Mesodermal cell (in vitro differentiated cells): ENCODE results near the gene IFTAP.
"Not testable (repeated sequence)": the region's sequence is repeated elsewhere in the genome, so short reads cannot be mapped to it uniquely, and the experiment has no call there.

Experiments
- H3K27ac ChIP-seq: 2 replicates; pipeline ENCODE4 v1.7.0; 2013; ENCODE audit warnings: mild to moderate bottlenecking, low read depth, low read length, moderate library complexity; ENCODE audit not compliant: severe bottlenecking
- H3K36me3 ChIP-seq: 2 replicates; pipeline ENCODE4 v1.7.1; 2013; ENCODE audit warnings: mild to moderate bottlenecking, low read length, moderate library complexity; ENCODE audit not compliant: control insufficient read depth, insufficient read depth
- H3K4me1 ChIP-seq: one replicate; pipeline ENCODE4 v1.7.1; 2013; ENCODE audit warnings: mild to moderate bottlenecking, low read length; ENCODE audit not compliant: insufficient read depth, control insufficient read depth, poor library complexity, severe bottlenecking
- H3K4me3 ChIP-seq: 2 replicates; pipeline ENCODE4 v1.7.0; 2013; ENCODE audit warnings: low read length, control low read depth, mild to moderate bottlenecking; ENCODE audit not compliant: insufficient read depth, poor library complexity, severe bottlenecking; ENCODE audit errors: extremely low read depth
- H3K9me3 ChIP-seq: 2 replicates; pipeline ENCODE4 v1.7.1; 2013; ENCODE audit warnings: mild to moderate bottlenecking, low read length, moderate library complexity; ENCODE audit not compliant: control insufficient read depth
- WGBS, 2 experiments: methylation state at CpG; one replicate each; pipeline ENCODE4 v1.1.5; 2013; ENCODE audit warnings: missing lambda C conversion rate in 2 of 2; ENCODE audit not compliant: insufficient coverage in 2 of 2; 5-methylcytosine and 5-hydroxymethylcytosine counted together

IFTAP gene

GRCh38 chr11:36657610-36658267 lies 63.4 kb downstream of the IFTAP start:
- Histone ChIP-seq H3K9me3 (no peaks in the 10 kb centered on the region), H3K4me3 (no peak overlapping the region), H3K36me3 (no peaks in the 10 kb centered on the region), H3K4me1 (no peaks in the 10 kb centered on the region), H3K27ac (no peak overlapping the region)
- WGBS, 2 experiments = 84 to 89% methylated on average over 3 to 4 of the region's 6 CpGs

GRCh38 chr11:36661359-36661758 lies 67.1 kb downstream of the IFTAP start:
- not testable (repeated sequence) for H3K4me3 ChIP-seq, H3K27ac ChIP-seq, H3K4me1 ChIP-seq, H3K36me3 ChIP-seq, H3K9me3 ChIP-seq
- 94% methylated on average over 2 of the region's 2 CpGs; no CpG with 5 or more reads in 1 of the 2 experiments for WGBS, 2 experiments

- H3K27ac ChIP-seq = no peak overlapping the region
- no peak overlapping the region for H3K4me3 ChIP-seq
- 77 to 92% methylated on average over 1 to 2 of the region's 5 CpGs for WGBS, 2 experiments
- H3K4me1 ChIP-seq = no peaks in the 10 kb centered on the region
- no peaks in the 10 kb centered on the region for H3K36me3 ChIP-seq
- H3K9me3 ChIP-seq = peaks cover 9% of the 10 kb centered on the region
Measured at GRCh38 chr11:36672815-36673450, 78.6 kb downstream of the IFTAP start.

DNA sequence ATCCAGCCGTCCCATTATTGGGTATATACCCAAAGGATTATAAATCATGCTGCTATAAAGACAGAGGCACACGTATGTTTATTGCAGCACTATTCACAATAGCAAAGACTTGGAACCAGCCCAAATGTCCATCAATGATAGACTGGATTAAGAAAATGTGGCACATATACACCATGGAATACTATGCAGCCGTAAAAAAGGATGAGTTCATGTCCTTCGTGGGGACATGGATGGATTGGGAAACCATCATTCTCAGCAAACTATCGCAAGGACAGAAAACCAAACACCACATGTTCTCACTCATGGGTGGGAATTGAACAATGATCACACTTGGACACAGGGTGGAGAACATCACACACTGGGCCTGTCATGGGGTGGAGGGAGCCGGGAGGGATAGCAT lies 85.2 kb downstream of the IFTAP start:
- H3K27ac ChIP-seq, H3K9me3 ChIP-seq, H3K4me1 ChIP-seq, H3K36me3 ChIP-seq, H3K4me3 ChIP-seq: not testable (repeated sequence)
- WGBS, 2 experiments = 100% methylated on average over 2 of the region's 6 CpGs; no CpG with 5 or more reads in 1 of the 2 experiments

- H3K4me3 ChIP-seq = no peak overlapping the region
- H3K9me3 ChIP-seq = no peaks in the 10 kb centered on the region
- no peak overlapping the region for H3K27ac ChIP-seq
- WGBS, 2 experiments = 100% methylated on average over 1 of the region's 1 CpG
- no peaks in the 10 kb centered on the region for H3K4me1 ChIP-seq
- H3K36me3 ChIP-seq = no peaks in the 10 kb centered on the region
Measured at GRCh38 chr11:36683818-36684217, 89.5 kb downstream of the IFTAP start.

DNA sequence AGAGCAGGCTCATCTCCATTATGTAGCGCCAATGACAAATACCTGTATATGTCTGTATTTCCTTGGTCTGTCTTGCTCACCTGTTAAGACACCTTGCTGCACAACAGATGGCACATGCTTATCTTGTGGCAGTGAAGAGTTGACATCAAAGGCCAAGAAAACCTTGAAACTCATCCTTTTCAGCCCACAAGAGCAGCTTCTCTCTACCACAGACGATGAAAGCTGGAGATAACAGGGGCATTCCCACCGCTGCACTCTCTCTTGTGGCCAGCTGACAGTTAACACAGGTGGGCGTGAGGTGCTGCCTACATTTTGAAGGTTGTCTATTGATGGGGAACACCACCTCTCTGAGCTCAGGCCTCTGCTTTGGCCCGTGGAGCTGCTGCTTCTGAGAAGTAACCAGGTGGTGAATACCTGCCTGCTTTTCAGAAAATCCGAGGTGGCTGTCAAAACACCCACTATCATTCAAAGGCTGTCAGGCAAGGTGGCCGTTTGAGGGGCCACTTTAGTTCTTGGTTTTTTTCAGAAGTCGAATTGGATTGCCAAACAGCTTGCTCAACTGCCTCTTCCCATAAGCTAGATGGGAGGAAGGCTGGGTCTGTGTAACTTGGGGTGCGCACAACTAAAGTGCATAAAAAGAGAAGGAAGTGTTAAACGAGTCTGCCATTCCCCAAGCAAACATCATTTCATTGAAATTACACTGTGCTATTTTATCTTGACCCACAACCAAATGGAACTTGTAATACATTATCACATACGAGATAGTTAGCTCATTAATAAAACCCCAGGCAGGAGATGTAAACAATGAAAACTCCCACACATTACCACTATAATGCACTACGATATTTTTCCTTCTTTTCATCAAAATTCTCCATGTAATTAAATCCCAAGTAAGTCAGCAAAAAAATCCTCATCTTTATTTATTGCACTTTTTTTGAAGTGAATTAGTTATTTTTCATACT lies 90.8 kb downstream of the IFTAP start:
- Histone ChIP-seq H3K36me3 (no peaks in the 10 kb centered on the region), H3K9me3 (no peaks in the 10 kb centered on the region)
- 84 to 85% methylated on average over 3 to 6 of the region's 12 CpGs for WGBS, 2 experiments

GRCh38 chr11:36688132-36688531 lies 93.8 kb downstream of the IFTAP start:
- Histone ChIP-seq H3K36me3 (no peaks in the 10 kb centered on the region), H3K4me1 (no peaks in the 10 kb centered on the region), H3K9me3 (no peaks in the 10 kb centered on the region), H3K27ac (no peak overlapping the region), H3K4me3 (no peak overlapping the region)
- 86% methylated on average over 2 of the region's 2 CpGs; no CpG with 5 or more reads in 1 of the 2 experiments for WGBS, 2 experiments

More for the DNA sequence above, 90.8 kb downstream of the IFTAP start:
- no peak overlapping the region for H3K4me3 ChIP-seq
- H3K4me1 ChIP-seq = no peaks in the 10 kb centered on the region
- H3K27ac ChIP-seq = no peak overlapping the region

GRCh38 chr11:36688571-36689291 lies 94.4 kb downstream of the IFTAP start:
- Histone ChIP-seq H3K4me1 (no peaks in the 10 kb centered on the region), H3K36me3 (no peaks in the 10 kb centered on the region), H3K27ac (no peak overlapping the region), H3K4me3 (no peak overlapping the region), H3K9me3 (no peaks in the 10 kb centered on the region)
- WGBS, 2 experiments = 79 to 84% methylated on average over 4 to 6 of the region's 7 CpGs

DNA sequence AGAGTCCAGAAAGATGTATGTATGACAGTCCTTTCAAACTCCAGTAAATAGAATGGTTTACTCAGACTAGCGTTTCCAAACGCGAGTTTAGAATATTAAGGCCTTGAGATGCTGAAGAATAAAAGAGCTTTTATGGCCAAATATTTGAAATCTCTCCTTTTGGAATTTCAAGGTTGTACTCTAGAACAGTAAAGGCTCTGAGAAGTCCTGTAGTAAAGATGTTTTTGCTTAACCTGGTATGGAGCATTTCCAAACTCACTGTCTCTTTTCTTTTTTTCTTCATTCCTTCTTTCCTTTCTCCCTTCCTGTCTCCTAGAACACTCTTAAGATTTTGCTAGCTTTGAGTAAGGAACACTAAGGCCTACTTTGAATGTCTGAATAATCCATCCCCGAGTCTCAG lies 95.1 kb downstream of the IFTAP start:
- no peak overlapping the region for H3K4me3 ChIP-seq
- H3K9me3 ChIP-seq = no peaks in the 10 kb centered on the region
- H3K4me1 ChIP-seq = no peaks in the 10 kb centered on the region
- WGBS, 2 experiments = 80 to 83% methylated on average over 2 to 3 of the region's 4 CpGs
- no peaks in the 10 kb centered on the region for H3K36me3 ChIP-seq
- H3K27ac ChIP-seq = no peak overlapping the region

GRCh38 chr11:36692704-36693103 lies 98.4 kb downstream of the IFTAP start:
- Histone ChIP-seq H3K4me1 (no peaks in the 10 kb centered on the region), H3K4me3 (no peak overlapping the region), H3K36me3 (no peaks in the 10 kb centered on the region), H3K9me3 (no peaks in the 10 kb centered on the region), H3K27ac (no peak overlapping the region)
- WGBS, 2 experiments = 93 to 100% methylated on average over 1 of the region's 1 CpG
